DND-41 (cell line): ENCODE results near the gene NGLY1.

Experiments used
- CTCF ChIP-seq: IDR thresholded peaks from 2 replicates; pipeline ENCODE4 v1.5.1; 2012; ENCODE audit warnings: borderline replicate concordance, low read length, moderate library complexity, mild to moderate bottlenecking; ENCODE audit not compliant: poor library complexity, severe bottlenecking; ENCODE audit errors: extremely low read depth
- EZH2 ChIP-seq: IDR thresholded peaks from 3 replicates; pipeline ENCODE4 v1.6.1; 2012; ENCODE audit warnings: borderline replicate concordance, low read depth, mild to moderate bottlenecking, moderate library complexity, low read length, inconsistent platforms; ENCODE audit not compliant: severe bottlenecking

DNA sequence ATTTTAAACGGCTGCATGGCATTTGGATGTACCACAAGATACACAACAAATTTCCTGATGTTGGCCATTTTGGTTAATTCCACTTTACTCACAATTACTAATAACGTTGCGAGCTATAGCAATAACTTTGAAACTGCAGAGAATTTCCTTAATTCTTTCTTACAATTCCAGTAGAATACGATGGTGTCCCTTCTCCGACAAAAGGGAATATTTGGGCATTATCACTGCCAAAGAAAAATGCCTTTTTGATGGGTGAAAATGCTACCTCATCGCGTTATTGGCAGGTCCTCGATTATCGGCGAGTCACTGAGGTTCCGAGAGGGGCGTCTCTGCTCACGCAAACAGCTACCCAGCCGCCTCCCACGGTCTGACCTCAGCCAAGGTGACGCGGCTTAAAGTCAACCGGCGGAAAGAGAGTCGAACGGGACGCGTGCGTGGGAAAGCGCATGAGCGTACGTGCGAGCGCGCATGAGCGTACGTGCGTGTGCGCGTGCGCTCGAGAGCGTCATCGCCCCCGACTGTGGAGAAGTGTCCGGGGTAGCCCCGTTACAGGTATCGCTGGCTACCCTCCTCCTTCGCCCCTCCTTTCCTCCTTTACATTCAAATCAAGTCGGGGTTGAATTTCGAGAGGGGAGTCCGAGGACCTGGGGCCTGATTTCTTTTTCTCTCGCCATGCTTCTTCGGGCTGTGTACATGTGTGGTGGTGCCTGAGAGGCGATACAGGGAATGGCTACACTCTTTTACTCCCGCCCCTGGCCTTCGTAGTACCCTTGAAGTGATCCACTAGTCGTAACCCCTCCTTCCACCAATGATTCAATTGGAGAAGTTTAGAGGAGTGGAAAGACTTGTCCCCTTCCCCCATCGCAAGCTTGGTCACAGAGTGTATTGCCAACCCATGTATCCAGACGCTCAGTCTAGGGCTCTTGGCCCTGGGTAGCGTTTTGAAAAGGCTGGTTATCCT, 6.6 kb upstream of the NGLY1 start, which contains the start of gene OXSM:
- TF ChIP-seq CTCF (peak; percentile 15), EZH2 (no peak)
